HepG2 (cell line): ENCODE data around the gene MMP3. TPM values are rescaled to one million over a fixed set of nuclear protein-coding genes. Genes with fewer than 3 reads are reported as not detected.

Experiments used
- ATAC-seq: fragments of 200-7000 bp; cut with Tn5 transposase; 3 replicates; pipeline ENCODE4 v1.9.1; 2020; ENCODE audit warnings: mild to moderate bottlenecking, moderate library complexity
- BruUV-seq: library from RNA; stranded (reverse); fragments of 400-500 nt; replicated peaks from 2 replicates; lab custom pipeline; 2021; lab: Mats Ljungman, UMichigan
- CTCF ChIA-PET: fragments of 300-600 bp; formaldehyde crosslinking; extraction: SDS; loops from one replicate; lab custom pipeline; 2021; ENCODE audit warnings: low total read pairs, inconsistent platforms, low intra/inter-chr PET ratio; lab: Yijun Ruan, JAX
- POLR2A ChIA-PET: fragments of 350-600 bp; sonication (Branson Sonifier 250); formaldehyde crosslinking; loops from one replicate; lab custom pipeline; 2020; ENCODE audit warnings: antibody characterized with exemption, inconsistent platforms; lab: Yijun Ruan, JAX
- DNase-seq: peaks from one replicate; pipeline ENCODE4 v3.0.0-alpha.2; 2015; ENCODE audit warnings: low spot score
- FAIRE-seq: peaks from 3 replicates; lab custom pipeline; 2011; peaks lifted over from hg19 to GRCh38; lab: Jason Lieb, UNC
- H2AFZ ChIP-seq: one replicate; pipeline ENCODE4 v1.6.1; 2011; ENCODE audit warnings: low read length, inconsistent platforms
- H3K27ac ChIP-seq: fragments of 300-600 bp; 3 replicates; pipeline ENCODE4 v1.8.0; 2011; ENCODE audit warnings: mixed run types, mild to moderate bottlenecking, mixed read lengths, low read length, inconsistent platforms; ENCODE audit not compliant: insufficient read depth; ENCODE audit errors: extremely low read length
- H3K27me3 ChIP-seq, 2 experiments: fragments of 200-600 bp in 1 of 2; 2 replicates in 1 of 2; 3 replicates in 1 of 2; pipeline versions ENCODE4 v1.6.0 to v1.8.0; 2011; ENCODE audit warnings: low read length in 2 of 2, mild to moderate bottlenecking in 2 of 2, moderate library complexity in 2 of 2, inconsistent platforms in 1 of 2; ENCODE audit not compliant: insufficient read depth in 2 of 2, control insufficient read depth in 1 of 2
- H3K36me3 ChIP-seq, 2 experiments: fragments of 200-600 bp in 1 of 2; replicated peaks in 1 of 2; 2 replicates in 1 of 2; 3 replicates in 1 of 2; pipeline versions ENCODE4 v1.5.1 to v1.8.0; 2011; ENCODE audit warnings: low read length in 2 of 2, inconsistent platforms in 1 of 2; ENCODE audit not compliant: insufficient read depth in 2 of 2, control insufficient read depth in 1 of 2
- H3K4me1 ChIP-seq: 2 replicates; pipeline ENCODE4 v1.5.1; 2012; ENCODE audit warnings: low read length, inconsistent platforms; ENCODE audit not compliant: insufficient read depth
- H3K4me2 ChIP-seq: 2 replicates; pipeline ENCODE4 v1.6.0; 2011; ENCODE audit warnings: low read depth, low read length, inconsistent platforms
- H3K4me3 ChIP-seq, 3 experiments: fragments of 200-600 bp in 1 of 3; sonication (generic), shearing (Covaris generic) in 1 of 3; replicated peaks in 1 of 3; 2 replicates each; pipeline ENCODE4 v1.5.1; 2011 to 2016; ENCODE audit warnings: low read length in 3 of 3, inconsistent platforms in 2 of 3, low read depth in 2 of 3, mild to moderate bottlenecking in 2 of 3, control low read depth in 1 of 3, mixed read lengths in 1 of 3; ENCODE audit not compliant: insufficient read depth in 1 of 3
- H3K79me2 ChIP-seq: one replicate; pipeline ENCODE4 v1.6.1; 2011; ENCODE audit warnings: low read length, inconsistent platforms; ENCODE audit not compliant: insufficient read depth
- H3K9ac ChIP-seq: 2 replicates; pipeline ENCODE4 v1.6.0; 2011; ENCODE audit warnings: mild to moderate bottlenecking, low read depth, low read length, inconsistent platforms; ENCODE audit not compliant: insufficient read depth
- H3K9me3 ChIP-seq: 2 replicates; pipeline ENCODE4 v1.5.1; 2012; ENCODE audit warnings: mild to moderate bottlenecking, low read length
- H4K20me1 ChIP-seq: 2 replicates; pipeline ENCODE4 v1.6.0; 2011; ENCODE audit warnings: inconsistent platforms, mild to moderate bottlenecking, low read length, moderate library complexity; ENCODE audit not compliant: insufficient read depth
- AHDC1 ChIP-seq: sonication (generic); formaldehyde crosslinking; IDR thresholded peaks from 2 replicates; pipeline ENCODE4 v1.5.1; 2020; ENCODE audit warnings: mild to moderate bottlenecking, missing genetic modification reagents, borderline replicate concordance
- IRX3 ChIP-seq: sonication (generic); formaldehyde crosslinking; IDR thresholded peaks from 2 replicates; pipeline ENCODE4 v1.8.1; 2023; ENCODE audit warnings: mild to moderate bottlenecking, low read depth, missing genetic modification reagents, borderline replicate concordance
- MAFK ChIP-seq, 2 experiments: IDR thresholded peaks in 1 of 2; conservative IDR thresholded peaks in 1 of 2; 2 replicates each; pipeline ENCODE4 v1.6.1; 2011; ENCODE audit warnings: improper control_type of control experiment in 2 of 2, low read length in 2 of 2
- MLX ChIP-seq: IDR thresholded peaks from 2 replicates; pipeline ENCODE4 v1.6.1; 2016
- SMYD3 ChIP-seq: sonication (generic); formaldehyde crosslinking; IDR thresholded peaks from 2 replicates; pipeline ENCODE4 v1.8.1; 2023; ENCODE audit warnings: mild to moderate bottlenecking, missing genetic modification reagents
- SNAPC4 ChIP-seq: sonication (generic); formaldehyde crosslinking; IDR thresholded peaks from 2 replicates; pipeline ENCODE4 v1.4.0; 2020; ENCODE audit warnings: mild to moderate bottlenecking, missing genetic modification reagents
- ZNF331 ChIP-seq: sonication (generic); formaldehyde crosslinking; IDR thresholded peaks from 2 replicates; pipeline ENCODE4 v1.4.0; 2020; ENCODE audit warnings: missing genetic modification reagents
- ZNF33B ChIP-seq: sonication (generic); formaldehyde crosslinking; IDR thresholded peaks from 2 replicates; pipeline ENCODE4 v1.5.1; 2020; ENCODE audit warnings: mild to moderate bottlenecking, missing genetic modification reagents
- ZNF770 ChIP-seq: sonication (generic); formaldehyde crosslinking; IDR thresholded peaks from 2 replicates; pipeline ENCODE4 v1.5.0; 2020; ENCODE audit warnings: mild to moderate bottlenecking, missing genetic modification reagents
- ZNF775 ChIP-seq: sonication (generic); formaldehyde crosslinking; IDR thresholded peaks from 2 replicates; pipeline ENCODE4 v1.4.0; 2020; ENCODE audit warnings: missing genetic modification reagents, mild to moderate bottlenecking, moderate library complexity, borderline replicate concordance
- ZSCAN22 ChIP-seq: sonication (generic); formaldehyde crosslinking; IDR thresholded peaks from 2 replicates; pipeline ENCODE4 v1.4.0; 2020; ENCODE audit warnings: mild to moderate bottlenecking, missing genetic modification reagents
- WGBS: methylation state at CpG from one replicate; pipeline ENCODE4 v1.1.6; 2017; ENCODE audit warnings: low lambda C conversion rate; 5-methylcytosine and 5-hydroxymethylcytosine counted together
- in situ Hi-C: cut with HindIII; loops from 2 replicates; pipeline ENCODE4 v1.10.0; 2017; ENCODE audit warnings: low pct_unique_long_range_greater_than_20kb; ENCODE audit not compliant: extremely low pct_ligation_motif_present
- intact Hi-C: fragments of 100-400 bp; cut with micrococcal nuclease; formaldehyde crosslinking; loops from one replicate; pipeline ENCODE4 v1.10.0; 2022; ENCODE audit not compliant: unreplicated experiment
- polyA plus RNA-seq, 8 experiments: library from polyadenylated mRNA; depleted of rRNA in 3 of 8; stranded (reverse) in 7 of 8; unstranded in 1 of 8; fragments of >200 nt; fragmentation: Illumina TruSeq in 4 of 8; extraction: Trizol in 4 of 8; gene quantifications; 2 replicates each; pipeline versions ENCODE4 v1.2.1 to v1.2.3, GENCODE V29; 2011 to 2016; ENCODE audit warnings: low read depth in 4 of 8, missing spikeins in 1 of 8, mixed read lengths in 1 of 8; ENCODE audit not compliant: insufficient read depth in 1 of 8
- total RNA-seq, 5 experiments: library from RNA; depleted of rRNA; stranded (reverse); fragments of >200 nt; fragmentation: Illumina TruSeq; extraction: Trizol; gene quantifications; 2 replicates each; pipeline ENCODE4 v1.2.3, GENCODE V29; 2016; ENCODE audit warnings: low read depth in 1 of 5

Gene MMP3
- total and polyA plus RNA-seq, 2 of the 13 experiments (the other 11 are each of a cell fraction or from before 2014, with no cell fraction given), result 1.2 to 1.5 TPM

- 50% methylated on average over 1 of the region's 1 CpG for WGBS
- Histone ChIP-seq H3K36me3 (no peaks in the 10 kb centered on the region), H3K79me2 (no peaks in the 10 kb centered on the region), H2AFZ (no peak overlapping the region), H3K27ac (no peak overlapping the region), H3K9ac (no peak overlapping the region), H3K4me1 (no peaks in the 10 kb centered on the region), H3K27me3 (no peaks in the 10 kb centered on the region), H3K4me3 (no peak overlapping the region), H3K9me3 (no peaks in the 10 kb centered on the region), H4K20me1 (no peaks in the 10 kb centered on the region), H3K4me2 (no peak overlapping the region)
- ATAC-seq, result no peak
- no TSS peak for BruUV-seq
- in situ Hi-C loops (loop anchor here (10.0 kb wide), 1 partner anchor 120 kb away; no protein-coding TSS in a partner anchor), intact Hi-C loops (no loop called here)
- ChIA-PET CTCF (no interaction called here), POLR2A (no interaction called here)
- no peak for FAIRE-seq
- DNase-seq, result no peak
- TF ChIP-seq ZNF331 (CRISPR knock-in tag) (no peak), MLX (CRISPR knock-in tag) (no peak), ZNF770 (CRISPR knock-in tag) (no peak), AHDC1 (CRISPR knock-in tag) (no peak), IRX3 (CRISPR knock-in tag) (no peak), ZSCAN22 (CRISPR knock-in tag) (no peak), ZNF775 (CRISPR knock-in tag) (no peak), SNAPC4 (CRISPR knock-in tag) (no peak), MAFK (conservative IDR thresholded peaks at IDR 0.05 in 1 of 2, IDR thresholded peaks at IDR 0.05 in 1 of 2; ENCODE audit: low read length in 2 of 2) (no peak), ZNF33B (CRISPR knock-in tag) (no peak), SMYD3 (CRISPR knock-in tag) (no peak)
Observed at GRCh38 chr11:102824556-102824955, 18.9 kb downstream of the MMP3 start.
